GM19099 (cell line): ENCODE measurements around the gene EIF2S1.

Source experiments
- POLR2A ChIP-seq: IDR thresholded peaks from 3 replicates; pipeline ENCODE4 v1.6.1; 2011; ENCODE audit warnings: low read depth; ENCODE audit not compliant: insufficient read length; ENCODE audit errors: extremely low read depth

The EIF2S1 gene

GRCh38 chr14:67395876-67396189 is 35.7 kb downstream of the EIF2S1 start:
- no peak for TF ChIP-seq POLR2A

GRCh38 chr14:67396381-67396970 is 36.3 kb downstream of the EIF2S1 start:
- no peak for TF ChIP-seq POLR2A

- no peak for TF ChIP-seq POLR2A
Measured at GRCh38 chr14:67397536-67397935, 37.4 kb downstream of the EIF2S1 start.

- TF ChIP-seq POLR2A = no peak
Measured at GRCh38 chr14:67400434-67400833, 40.3 kb downstream of the EIF2S1 start.

- TF ChIP-seq POLR2A = no peak
Measured at GRCh38 chr14:67405771-67406170, 45.6 kb downstream of the EIF2S1 start.

GRCh38 chr14:67409461-67409860 is 49.3 kb downstream of the EIF2S1 start:
- no peak for TF ChIP-seq POLR2A

- TF ChIP-seq POLR2A = no peak
Measured at GRCh38 chr14:67410313-67410712, 50.2 kb downstream of the EIF2S1 start.

- no peak for TF ChIP-seq POLR2A
Measured at GRCh38 chr14:67411370-67411769, 51.2 kb downstream of the EIF2S1 start.

GRCh38 chr14:67411820-67412421 is 51.8 kb downstream of the EIF2S1 start, which contains the start of gene PLEK2:
Gene PLEK2, minus strand, starts transcription at chr14:67412165. Its CDS starts 106 bp downstream, at chr14:67412059.
- TF ChIP-seq POLR2A = no peak

- TF ChIP-seq POLR2A = no peak
Measured at GRCh38 chr14:67413806-67414769, 54.0 kb downstream of the EIF2S1 start.

GRCh38 chr14:67416085-67416484 is 56.0 kb downstream of the EIF2S1 start:
- no peak for TF ChIP-seq POLR2A

GRCh38 chr14:67416810-67417209 is 56.7 kb downstream of the EIF2S1 start:
- no peak for TF ChIP-seq POLR2A

GRCh38 chr14:67417633-67418032 is 57.5 kb downstream of the EIF2S1 start:
- TF ChIP-seq POLR2A = no peak

GRCh38 chr14:67418401-67419191 is 58.5 kb downstream of the EIF2S1 start:
- no peak for TF ChIP-seq POLR2A
